HPDE6-E6E7 (cell line): ENCODE results near the gene FRZB.
"Not testable (repeated sequence)": the region's sequence is repeated elsewhere in the genome, so short reads cannot be mapped to it uniquely, and the experiment has no call there.

Experiments
- DNase-seq: peaks from one replicate; pipeline ENCODE4 v3.0.0; 2011; ENCODE audit warnings: missing footprints; ENCODE audit errors: extremely low spot score

The FRZB gene, protein sequence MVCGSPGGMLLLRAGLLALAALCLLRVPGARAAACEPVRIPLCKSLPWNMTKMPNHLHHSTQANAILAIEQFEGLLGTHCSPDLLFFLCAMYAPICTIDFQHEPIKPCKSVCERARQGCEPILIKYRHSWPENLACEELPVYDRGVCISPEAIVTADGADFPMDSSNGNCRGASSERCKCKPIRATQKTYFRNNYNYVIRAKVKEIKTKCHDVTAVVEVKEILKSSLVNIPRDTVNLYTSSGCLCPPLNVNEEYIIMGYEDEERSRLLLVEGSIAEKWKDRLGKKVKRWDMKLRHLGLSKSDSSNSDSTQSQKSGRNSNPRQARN

DNA sequence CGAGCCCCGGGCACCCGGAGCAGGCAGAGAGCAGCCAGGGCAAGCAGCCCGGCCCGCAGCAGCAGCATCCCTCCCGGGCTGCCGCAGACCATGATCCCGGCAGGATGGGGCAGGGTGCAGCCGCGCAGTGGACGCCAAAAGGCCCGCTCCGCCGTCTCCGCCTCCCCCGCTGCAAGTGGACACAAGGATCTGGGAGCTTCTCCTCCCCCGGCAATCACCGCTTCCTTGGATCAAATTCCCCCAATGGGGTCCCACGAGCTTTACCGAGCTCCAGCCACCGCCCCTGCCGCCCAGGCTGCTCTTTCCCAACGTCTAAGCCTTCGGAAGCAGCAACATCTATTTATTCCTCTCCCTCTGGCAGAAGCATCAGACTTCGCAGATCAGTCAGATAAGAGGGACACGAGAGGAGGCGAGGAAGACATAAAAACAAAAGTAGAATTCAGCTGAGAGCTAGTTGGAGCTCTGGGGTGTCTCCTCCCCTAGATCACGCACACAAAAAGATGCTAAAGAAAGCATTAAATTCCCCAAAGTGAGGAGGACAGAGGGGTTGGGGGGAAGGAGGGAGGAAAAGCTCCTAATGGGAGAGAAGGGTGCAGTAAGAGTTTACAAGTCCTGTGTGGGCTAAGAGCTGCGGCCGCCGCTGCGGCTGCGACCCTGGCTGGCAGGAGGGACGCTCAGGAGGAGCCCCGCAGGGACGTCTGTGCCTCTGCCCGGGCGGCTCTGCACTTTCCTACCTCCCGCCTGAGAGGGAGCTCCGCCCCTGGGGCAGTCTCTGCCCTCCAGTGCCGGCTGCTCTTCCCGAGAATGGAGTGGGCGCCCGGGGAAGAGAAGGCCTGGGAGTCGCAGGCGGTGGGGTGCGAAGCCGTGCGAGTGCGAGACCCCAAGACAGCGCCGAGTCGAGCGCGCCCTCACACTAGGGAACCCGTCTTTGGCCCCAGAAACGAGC, at the start of gene FRZB:
TSS of gene FRZB (minus strand) at position 177 of the 946 bp plus-strand sequence. CDS start at position 92, 85 bp downstream.
- DNase-seq = no peak

DNA sequence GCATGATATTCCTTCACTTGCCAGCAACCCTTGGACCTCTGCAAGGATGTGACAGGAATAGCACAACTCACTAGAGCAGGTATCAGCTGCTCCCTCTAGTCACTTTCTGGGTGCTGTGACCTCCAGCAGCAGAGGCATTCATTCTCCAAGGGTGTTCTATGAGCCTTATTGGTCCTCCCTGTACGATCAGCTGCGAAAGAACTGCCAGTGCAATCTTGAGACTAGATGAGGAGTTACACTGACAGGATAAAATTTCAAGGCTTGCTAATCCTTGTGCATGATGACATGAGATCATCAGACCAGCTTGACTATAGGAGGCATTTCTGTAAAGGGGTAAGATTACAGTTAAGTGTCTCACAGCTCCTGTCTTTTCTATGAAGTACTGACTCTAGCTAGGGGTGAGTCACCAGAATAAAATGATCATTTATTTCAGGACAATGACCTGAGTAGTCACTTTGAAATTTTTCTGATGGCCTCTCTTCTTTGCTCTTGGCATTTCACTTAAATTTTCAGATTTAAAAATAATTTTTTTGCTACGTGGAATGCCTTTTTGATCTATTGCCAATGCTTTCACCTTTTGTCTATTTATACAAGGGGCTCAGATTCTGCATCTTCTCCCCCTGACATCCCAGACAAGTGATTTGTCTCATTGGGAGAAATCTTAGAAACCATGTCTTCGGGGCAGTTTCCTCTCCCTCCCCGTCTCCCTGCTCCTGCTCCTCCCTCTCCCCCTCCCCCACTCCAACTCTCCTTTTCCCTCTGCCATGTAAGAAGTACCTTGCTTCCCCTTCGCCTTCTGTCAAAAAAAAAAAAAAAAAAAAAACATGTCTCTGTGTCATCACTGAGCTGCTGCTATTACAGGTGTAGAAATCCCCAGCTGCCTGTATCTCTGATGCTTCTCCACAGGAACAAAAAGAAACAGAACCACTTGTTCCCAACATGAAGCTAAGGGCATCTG, 49.2 kb upstream of the FRZB start:
- peak; percentile 36 for DNase-seq

DNA sequence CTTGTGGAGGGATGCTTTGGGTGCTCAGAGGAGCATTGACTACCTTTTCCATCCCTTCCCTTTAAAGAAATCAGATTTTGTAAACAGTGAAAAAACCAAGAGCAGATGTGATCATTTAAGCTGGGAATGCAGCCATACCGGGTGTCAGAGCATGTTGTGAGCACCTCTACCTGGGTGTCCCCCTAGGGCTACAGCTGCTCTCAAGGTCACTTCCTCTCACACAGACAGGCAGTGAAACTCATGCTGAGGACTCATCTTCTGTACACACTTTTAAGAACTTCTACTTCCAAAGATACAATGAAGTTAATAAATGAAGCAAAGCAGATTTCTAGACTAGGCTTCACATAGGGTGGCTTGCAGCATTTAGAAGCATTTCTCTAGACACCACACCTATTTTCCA, 48.4 kb upstream of the FRZB start:
- DNase-seq = no peak

DNA sequence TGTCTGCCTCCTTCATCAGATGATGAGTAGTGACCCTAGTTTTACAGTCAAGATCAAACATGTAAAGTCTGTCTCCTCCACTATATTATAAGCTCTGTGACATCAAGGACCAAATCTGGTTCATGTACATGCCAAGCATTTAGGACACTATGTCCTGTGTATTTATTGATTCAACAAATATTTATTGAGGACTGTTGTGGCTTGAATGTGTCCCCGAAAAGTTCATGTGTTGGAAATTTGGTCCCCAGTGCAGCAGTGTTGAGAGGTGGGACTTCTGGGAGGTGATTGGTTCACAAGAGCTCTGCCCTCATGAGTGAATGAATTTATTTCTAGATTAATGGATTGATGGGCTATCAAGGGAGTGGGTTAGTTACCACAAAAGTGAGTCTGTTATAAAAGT, 46.6 kb upstream of the FRZB start:
- no peak for DNase-seq

DNA sequence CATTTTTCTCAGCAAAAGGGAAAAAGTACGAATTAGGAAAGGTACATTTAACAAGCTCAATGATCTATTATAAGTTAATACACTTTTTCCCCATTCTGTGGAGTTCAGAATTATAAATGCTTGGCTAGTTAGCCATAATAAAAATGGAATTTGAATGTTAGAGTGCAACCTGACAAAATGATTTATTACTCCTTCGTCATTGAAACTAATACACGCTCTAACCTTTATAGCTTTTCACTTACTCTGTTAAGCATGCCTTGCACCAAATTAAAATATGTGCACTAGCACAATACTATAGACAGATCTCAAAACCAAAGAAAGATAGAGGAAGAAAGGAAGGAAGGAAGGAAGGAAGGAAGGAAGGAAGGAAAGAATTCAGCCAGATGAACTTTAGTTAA, 46.1 kb upstream of the FRZB start:
- DNase-seq = no peak

DNA sequence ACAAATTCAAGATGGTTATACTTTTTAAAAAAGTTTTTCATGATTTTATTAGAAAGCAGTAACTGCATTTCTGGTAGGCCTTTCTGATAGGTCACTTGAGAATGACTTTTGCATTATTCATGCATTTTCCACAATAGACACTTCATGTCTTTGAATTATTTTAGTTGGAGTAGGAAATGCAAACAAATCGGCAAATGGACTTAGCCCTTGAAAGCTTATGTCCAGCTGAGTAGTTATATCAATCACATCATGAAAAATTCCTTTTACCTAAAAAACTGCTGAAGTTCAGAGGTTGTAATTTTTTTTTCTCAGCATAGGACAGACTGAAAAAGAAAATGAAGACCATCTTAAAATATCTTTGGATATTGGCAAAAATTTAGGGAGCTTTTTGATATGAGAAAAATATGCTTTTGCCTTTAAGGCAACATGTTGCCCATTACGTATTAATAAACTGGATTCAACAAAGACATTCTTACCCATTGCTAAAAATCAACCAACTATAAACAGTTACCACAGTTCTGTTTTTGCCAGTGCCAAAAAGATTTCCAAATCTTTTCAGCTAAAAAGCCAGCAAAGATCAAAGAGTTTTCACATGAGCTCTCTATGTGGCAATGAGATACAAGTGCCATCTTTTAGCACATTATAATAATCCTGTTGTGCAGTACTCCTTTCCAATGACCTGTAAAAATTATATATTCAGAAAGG, 45.5 kb upstream of the FRZB start:
- DNase-seq = no peak

DNA sequence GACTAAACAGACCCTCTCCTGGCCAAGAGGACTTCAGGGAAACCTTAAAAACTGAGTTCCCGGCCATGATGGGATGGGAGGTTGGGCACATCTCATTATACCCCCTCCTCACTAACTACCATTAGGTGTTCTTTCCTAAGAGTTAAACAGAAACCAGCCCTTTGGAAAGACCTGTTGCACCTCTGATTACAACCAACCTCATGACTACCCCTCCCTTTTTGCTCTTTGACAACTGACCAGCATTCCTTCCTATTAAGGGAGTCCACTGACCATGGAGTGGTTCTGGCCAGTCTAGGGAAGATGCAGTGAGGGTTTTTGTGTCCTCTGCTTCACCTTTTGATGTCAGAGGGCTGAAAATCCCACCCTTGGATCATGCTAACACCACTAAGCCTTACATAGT, 44.5 kb upstream of the FRZB start:
- DNase-seq = no peak

DNA sequence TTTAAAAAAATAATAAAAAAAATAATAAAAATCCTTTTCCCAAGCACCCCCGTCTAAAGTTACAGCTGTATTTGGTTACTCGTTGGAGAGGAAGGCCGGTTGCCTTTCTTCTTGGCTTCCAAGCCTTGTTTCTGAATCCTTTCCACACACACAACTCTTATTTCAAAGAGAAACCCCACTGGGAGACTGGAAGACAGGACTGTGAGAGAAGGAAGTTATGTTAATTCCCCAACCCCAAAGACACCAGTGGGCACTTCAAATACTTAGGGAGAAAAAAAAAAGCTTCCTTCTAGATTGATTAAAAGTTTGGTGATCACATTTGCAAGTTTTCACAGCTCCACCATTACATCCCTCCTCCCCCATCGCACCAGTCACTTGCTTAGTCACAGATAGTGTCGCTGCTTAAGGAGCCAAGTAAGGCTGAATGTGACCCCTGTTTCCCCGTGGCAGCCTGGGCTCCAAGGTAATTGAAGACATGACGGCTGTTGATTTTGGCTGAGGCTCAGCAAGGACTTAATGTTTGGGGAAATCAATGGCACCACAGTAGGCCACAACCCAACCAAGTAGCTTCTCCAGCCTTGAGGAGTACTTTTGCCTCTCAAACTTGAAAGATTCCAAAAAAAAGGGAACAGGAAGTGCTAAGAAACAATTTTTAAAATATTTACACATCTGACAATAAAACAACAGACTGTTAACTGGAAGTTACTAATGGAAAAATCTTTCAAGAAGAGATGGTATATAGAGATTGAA, 40.8 kb upstream of the FRZB start:
- DNase-seq = no peak

DNA sequence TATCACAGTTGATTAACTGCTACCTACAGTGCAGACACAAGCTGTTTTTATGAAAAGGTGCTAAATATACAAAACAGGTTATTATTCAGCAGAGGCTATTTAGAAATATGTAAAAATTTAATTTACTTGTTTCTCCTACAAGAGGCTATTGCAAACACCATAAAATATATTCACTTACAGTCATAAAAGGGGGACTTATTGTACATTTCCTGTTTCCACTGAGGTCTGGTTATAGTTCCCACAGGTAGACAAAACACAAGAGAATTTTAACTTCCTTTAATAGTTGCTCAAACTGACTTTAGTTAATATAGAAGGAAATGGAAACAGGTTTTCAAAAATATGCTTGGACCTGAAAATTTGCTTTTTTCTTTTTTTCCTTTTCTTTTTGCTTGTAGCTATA, 40.0 kb upstream of the FRZB start:
- no peak for DNase-seq

DNA sequence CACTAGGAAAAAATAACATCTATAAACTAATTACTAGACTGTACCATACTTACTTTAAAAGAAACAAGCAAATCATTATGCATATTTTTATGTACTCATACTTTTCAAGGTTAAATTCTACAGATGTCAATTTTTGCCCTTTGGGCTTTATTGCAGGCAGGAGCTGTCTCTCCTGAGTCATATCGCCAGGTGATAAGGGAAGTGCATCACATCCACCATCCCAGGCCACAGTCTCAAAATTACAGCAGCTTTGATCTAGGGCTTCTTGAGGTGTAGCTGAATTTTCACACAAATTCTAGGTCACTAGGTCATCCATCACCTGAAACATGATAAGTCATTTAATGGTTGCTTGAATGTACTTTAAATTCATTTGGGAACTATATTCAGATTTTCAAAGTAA, 38.4 kb upstream of the FRZB start:
- DNase-seq = no peak

DNA sequence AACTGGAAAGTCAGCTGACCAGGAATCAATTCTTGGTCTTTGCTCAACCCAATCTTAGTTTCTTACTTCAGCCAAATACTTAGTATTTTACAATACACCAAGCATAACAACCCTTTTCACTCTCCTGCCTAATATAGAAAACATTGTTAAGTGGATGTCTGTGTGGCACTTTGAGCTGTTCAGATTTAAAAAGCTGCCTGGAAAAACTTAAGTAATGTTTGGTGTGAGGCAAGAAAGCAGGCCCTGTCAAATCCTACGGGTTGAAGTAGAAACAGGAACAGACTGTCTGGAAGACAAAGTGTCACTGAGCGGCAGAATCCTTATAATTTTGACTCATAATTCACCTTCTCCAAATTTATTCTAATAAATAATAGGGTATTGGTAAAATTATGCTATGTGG, 37.1 kb upstream of the FRZB start:
- DNase-seq = no peak

DNA sequence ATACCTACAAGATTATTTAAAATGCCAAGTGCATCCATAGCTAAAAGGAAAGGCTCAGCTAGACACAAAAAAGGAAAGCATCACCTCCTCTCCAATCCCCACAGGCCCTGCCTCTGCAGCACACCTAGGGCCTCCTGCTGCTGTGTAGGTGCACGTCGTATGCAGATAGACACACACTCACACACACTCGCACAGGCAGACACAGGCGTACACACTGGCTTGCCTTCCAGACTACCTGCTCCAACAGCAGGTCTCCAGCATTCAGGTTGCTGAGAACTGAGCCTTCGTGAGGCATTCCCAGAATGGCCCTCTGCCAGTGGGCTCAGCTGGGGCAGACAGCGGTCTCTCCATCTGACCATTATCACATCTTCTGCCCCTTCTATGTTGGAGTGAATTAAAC, 35.3 kb upstream of the FRZB start:
- DNase-seq = no peak

DNA sequence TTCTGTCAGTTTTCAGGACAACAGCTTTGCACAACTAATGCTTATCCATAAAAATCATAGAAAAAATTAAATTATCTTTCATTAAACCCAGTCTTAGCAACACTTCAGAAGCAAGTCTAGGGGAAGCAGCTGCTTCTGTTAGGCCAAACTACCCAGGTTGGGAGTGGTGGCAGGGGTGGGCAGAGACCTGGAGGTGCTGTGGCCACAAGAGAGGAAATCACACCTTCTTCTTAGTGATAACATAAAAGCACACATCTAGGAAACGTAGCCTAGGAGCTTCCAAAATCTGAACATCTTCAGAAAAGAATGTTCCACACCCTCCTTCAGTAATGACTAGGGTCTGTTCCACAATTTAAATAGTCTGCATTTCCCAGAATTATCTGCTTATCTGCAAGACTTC, 32.3 kb upstream of the FRZB start:
- no peak for DNase-seq

DNA sequence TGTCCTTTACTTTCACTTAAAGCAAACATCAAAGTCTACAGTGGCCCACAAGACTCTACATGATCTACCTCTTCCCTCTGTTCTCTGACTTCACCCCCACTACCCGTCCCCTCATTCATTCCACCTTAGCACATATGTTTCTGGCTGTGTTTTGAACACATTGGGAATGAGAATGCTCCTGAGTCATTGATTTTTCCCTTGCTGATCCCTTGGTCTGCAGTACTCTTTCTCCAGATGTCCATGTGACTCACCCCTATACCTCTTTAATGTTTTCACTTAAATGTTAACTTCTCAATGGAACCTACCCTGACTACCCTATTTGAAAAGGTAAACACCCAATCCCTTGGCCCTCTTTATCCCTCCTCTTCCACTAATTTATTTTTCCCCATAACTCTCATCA, 30.7 kb upstream of the FRZB start:
- no peak for DNase-seq

DNA sequence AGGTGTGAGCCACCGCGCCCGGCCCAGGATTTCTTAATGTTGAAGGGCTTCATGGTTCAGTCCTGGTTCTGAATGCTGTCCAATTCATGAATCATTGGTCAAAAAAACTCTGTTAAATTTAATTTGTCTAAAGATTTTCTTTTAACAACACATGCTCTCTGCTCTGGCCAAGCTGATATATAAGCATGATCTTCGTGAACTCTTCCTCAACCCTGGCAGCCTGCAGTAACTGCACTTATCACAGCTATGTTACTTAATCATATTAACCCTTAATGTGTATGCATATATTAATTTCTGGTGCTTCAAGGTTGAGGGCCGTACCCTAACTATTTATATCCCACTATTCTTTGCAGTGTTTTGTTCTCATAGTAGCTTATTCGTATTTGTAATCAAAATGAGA, 29.4 kb upstream of the FRZB start:
- no peak for DNase-seq

DNA sequence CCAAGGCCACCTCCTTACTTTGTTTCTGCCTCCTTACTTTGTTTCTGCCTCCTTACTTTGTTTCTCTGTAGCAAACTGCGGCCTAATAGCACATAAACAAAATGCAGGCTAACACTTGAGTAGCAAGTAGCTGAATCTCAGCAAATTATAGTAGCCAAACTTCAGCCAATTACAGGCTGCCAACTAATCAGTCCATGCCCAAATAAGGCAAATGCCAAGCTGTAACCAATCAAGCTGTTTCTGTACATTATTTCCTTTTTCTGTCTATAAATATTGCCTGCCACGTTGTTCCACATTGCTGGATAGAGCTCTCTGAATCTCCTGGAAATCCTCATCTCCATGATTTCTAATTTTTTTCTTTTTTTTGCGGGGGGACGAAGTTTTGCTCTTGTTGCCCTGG, 28.7 kb upstream of the FRZB start:
- no peak for DNase-seq

DNA sequence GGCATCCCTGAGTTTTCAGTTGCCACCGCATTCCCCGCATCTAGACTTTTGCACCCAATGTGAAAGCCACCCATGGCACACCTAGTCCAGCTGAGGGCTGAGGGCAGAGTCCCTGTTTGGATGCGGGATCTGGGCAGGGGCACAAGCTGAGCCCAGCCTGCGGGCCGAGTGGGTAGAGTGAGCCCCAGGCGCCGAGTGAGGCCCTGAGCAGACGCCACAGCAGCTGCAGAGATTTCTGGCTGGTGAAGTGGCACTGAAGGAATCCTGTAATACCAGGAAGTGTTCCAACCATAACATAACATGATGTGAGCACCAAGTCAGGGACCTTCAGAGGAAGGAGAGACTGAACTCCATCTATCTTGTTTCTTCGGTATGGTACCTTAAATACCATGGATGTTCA, 27.7 kb upstream of the FRZB start:
- no peak for DNase-seq

DNA sequence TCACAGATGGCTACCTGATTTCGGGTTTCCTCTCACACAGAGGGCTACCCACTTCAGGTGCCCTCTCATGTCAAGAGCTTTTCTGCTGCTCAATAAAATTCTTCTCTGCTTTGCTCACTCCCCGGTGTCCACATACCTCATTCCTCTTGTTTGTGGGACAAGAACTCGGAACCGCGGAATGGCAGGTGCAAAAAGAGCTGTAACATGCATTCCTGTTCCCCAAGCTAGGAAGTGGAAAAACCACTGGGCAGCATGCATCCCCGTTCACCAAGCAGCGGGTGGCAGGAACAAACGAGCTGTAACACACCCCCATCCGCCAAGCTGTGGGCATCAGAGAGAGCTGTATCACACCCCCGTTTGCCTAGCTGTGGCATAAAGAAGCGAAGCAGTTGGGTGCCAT, 27.2 kb upstream of the FRZB start:
- no peak for DNase-seq

DNA sequence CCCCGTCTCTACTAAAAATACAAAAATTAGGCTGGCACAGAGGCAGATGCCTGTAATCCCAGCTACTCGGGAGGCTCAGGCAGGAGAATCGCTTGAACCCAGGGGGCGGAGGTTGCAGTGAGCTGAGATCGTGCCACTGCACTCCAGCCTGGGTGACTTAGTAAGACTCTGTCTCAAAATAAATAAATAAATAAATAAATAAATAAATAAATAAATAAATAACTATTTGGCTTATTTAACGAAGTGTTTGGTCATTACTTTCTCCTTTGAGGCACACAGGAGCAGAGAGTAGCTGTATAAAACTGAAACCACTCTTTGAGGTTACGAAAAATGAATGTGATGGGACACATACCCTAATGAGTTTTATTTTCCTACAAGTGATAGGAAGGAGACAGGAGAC, 26.6 kb upstream of the FRZB start:
- DNase-seq = not testable (repeated sequence)

DNA sequence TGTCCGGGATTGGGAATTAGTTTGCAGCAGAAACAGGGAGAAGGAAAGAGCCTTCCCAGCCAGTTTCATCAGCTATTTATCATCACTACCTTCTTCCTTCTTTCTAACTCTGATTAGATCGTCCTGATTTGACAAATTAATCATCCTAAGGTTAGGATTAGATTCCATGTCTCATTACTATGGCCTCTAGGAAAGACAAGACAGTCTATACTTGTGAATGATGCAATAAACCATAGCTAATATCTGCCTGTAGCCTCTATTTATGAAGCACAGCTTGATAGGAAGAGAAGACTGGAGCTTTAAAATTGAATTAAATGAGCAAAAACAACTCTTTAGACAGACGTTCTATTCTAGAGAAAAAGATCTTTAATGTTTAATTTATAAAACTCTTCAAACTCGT, 25.2 kb upstream of the FRZB start:
- no peak for DNase-seq
